Measurements from ENCODE around the gene UGT1A4. TPM values are rescaled to one million over a fixed set of nuclear protein-coding genes. Genes with fewer than 3 reads are reported as not detected.

UGT1A4 gene
- total RNA-seq, 4 donors from 2014 or later: 2.0 to 9.0 (median 4.9) TPM

- H3K4me1 ChIP-seq: peaks cover 0 to 20% (median 7%) of the 10 kb centered on the region in 4 donors
- H3K9me3 ChIP-seq: no peaks in the 10 kb centered on the region
- H3K4me3 ChIP-seq: no peak overlapping the region
- no peak for TF ChIP-seq POLR2A (IDR thresholded peaks at IDR 0.05)
- TF ChIP-seq EP300 (IDR thresholded peaks at IDR 0.05; ENCODE audit: low read depth): no peak
- peak in 1 of 3 donors; percentile 36 for TF ChIP-seq POLR2AphosphoS5 (IDR thresholded peaks at IDR 0.05)
- TF ChIP-seq CTCF (IDR thresholded peaks at IDR 0.05): no peak
- H3K36me3 ChIP-seq: no peaks in the 10 kb centered on the region
- intact Hi-C loops (cut with DNase I; ENCODE audit: low total_unique reads): no loop called here
- in situ Hi-C loops (cut with MboI; ENCODE audit: low pct_ligation_motif_present in 1 of 4, low pct_unique_long_range_greater_than_20kb in 1 of 4, low sequenced_read_pairs in 3 of 4): no loop called here
- no peaks in the 10 kb centered on the region for H3K27me3 ChIP-seq
- DNase-seq: peak; percentile 34
- peak overlapping the region in 1 of 4 donors; percentile 46 for H3K27ac ChIP-seq
- 41% methylated on average over 7 of the region's 7 CpGs; no CpG with 5 or more reads in 1 of the 2 donors for WGBS, 2 donors (ENCODE audit: low coverage in 1 of 2)
Observed at GRCh38 chr2:233764264-233764663, 45.7 kb downstream of the UGT1A4 start.

- DNase-seq: no peak
- in situ Hi-C loops (cut with MboI; ENCODE audit: low pct_ligation_motif_present in 1 of 4, low pct_unique_long_range_greater_than_20kb in 1 of 4, low sequenced_read_pairs in 3 of 4): no loop called here
Observed at GRCh38 chr2:233764761-233765160, 46.2 kb downstream of the UGT1A4 start.

GRCh38 chr2:233766416-233766815 lies 47.9 kb downstream of the UGT1A4 start:
- DNase-seq: peak; percentile 27
- intact Hi-C loops (cut with DNase I; ENCODE audit: low total_unique reads): no loop called here
- no peaks in the 10 kb centered on the region for H3K9me3 ChIP-seq
- no peak overlapping the region for H3K27ac ChIP-seq
- no peaks in the 10 kb centered on the region for H3K36me3 ChIP-seq
- H3K27me3 ChIP-seq: no peaks in the 10 kb centered on the region
- no peak overlapping the region for H3K4me3 ChIP-seq
- TF ChIP-seq CTCF (IDR thresholded peaks at IDR 0.05): no peak
- no peak for TF ChIP-seq EP300 (IDR thresholded peaks at IDR 0.05; ENCODE audit: low read depth)
- no peak for TF ChIP-seq POLR2A (IDR thresholded peaks at IDR 0.05)
- no peak for TF ChIP-seq POLR2AphosphoS5 (IDR thresholded peaks at IDR 0.05)
- peaks cover 0 to 14% (median 4%) of the 10 kb centered on the region in 4 donors for H3K4me1 ChIP-seq
- in situ Hi-C loops (cut with MboI; ENCODE audit: low pct_ligation_motif_present in 1 of 4, low pct_unique_long_range_greater_than_20kb in 1 of 4, low sequenced_read_pairs in 3 of 4): no loop called here
- 50 to 68% methylated on average over 1 to 4 of the region's 4 CpGs for WGBS, 2 donors (ENCODE audit: low coverage in 1 of 2)

More at GRCh38 chr2:233764761-233765160, 46.2 kb downstream of the UGT1A4 start:
- Histone ChIP-seq H3K27ac (peak overlapping the region in 1 of 4 donors; percentile 46), H3K36me3 (no peaks in the 10 kb centered on the region), H3K4me3 (no peak overlapping the region), H3K9me3 (no peaks in the 10 kb centered on the region), H3K27me3 (no peaks in the 10 kb centered on the region), H3K4me1 (peaks cover 0 to 15% (median 6%) of the 10 kb centered on the region in 4 donors)
- WGBS, 2 donors (ENCODE audit: low coverage in 1 of 2): 49 to 73% methylated on average over 2 to 3 of the region's 3 CpGs
- intact Hi-C loops (cut with DNase I; ENCODE audit: low total_unique reads): no loop called here
- TF ChIP-seq POLR2AphosphoS5 (IDR thresholded peaks at IDR 0.05): no peak
- TF ChIP-seq EP300 (IDR thresholded peaks at IDR 0.05; ENCODE audit: low read depth): no peak
- no peak for TF ChIP-seq CTCF (IDR thresholded peaks at IDR 0.05)
- TF ChIP-seq POLR2A (IDR thresholded peaks at IDR 0.05): no peak

GRCh38 chr2:233768076-233768475 lies 49.5 kb downstream of the UGT1A4 start:
- intact Hi-C loops (cut with DNase I; ENCODE audit: low total_unique reads): no loop called here
- 86 to 96% methylated on average over 4 of the region's 4 CpGs for WGBS, 2 donors (ENCODE audit: low coverage in 1 of 2)

More at GRCh38 chr2:233768076-233768475, 49.5 kb downstream of the UGT1A4 start:
- in situ Hi-C loops (cut with MboI; ENCODE audit: low pct_ligation_motif_present in 1 of 4, low pct_unique_long_range_greater_than_20kb in 1 of 4, low sequenced_read_pairs in 3 of 4): no loop called here
- Histone ChIP-seq H3K27ac (no peak overlapping the region), H3K9me3 (no peaks in the 10 kb centered on the region), H3K36me3 (no peaks in the 10 kb centered on the region), H3K27me3 (no peaks in the 10 kb centered on the region), H3K4me3 (no peak overlapping the region), H3K4me1 (peaks cover 0 to 14% (median 4%) of the 10 kb centered on the region in 4 donors)
- DNase-seq: no peak
- TF ChIP-seq POLR2AphosphoS5 (IDR thresholded peaks at IDR 0.05) (no peak), EP300 (IDR thresholded peaks at IDR 0.05; ENCODE audit: low read depth) (no peak), CTCF (IDR thresholded peaks at IDR 0.05) (no peak), POLR2A (IDR thresholded peaks at IDR 0.05) (no peak)
